Measurements from ENCODE around the gene IFNLR1.

Gene IFNLR1

DNA sequence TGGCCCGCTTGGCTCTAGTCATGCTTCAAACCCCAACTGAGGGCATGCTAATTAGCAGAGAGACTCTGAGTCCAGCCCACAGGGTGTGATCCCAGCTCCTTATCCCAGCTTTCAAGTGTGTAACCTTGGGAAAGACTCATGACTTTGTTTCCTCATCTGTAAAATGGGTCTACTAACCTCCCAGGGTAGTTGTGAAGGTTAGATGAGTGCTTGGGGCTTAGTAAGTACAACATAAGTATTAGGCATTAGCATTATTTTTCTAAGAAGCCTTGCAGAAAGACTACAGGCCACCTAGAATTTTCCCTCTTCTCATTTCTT is 78.0 kb downstream of the IFNLR1 start:
- TF ChIP-seq, protein P1, sequence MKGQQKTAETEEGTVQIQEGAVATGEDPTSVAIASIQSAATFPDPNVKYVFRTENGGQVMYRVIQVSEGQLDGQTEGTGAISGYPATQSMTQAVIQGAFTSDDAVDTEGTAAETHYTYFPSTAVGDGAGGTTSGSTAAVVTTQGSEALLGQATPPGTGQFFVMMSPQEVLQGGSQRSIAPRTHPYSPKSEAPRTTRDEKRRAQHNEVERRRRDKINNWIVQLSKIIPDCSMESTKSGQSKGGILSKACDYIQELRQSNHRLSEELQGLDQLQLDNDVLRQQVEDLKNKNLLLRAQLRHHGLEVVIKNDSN (IDR thresholded peaks at IDR 0.05): no peak
- TF ChIP-seq TCF12 (IDR thresholded peaks at IDR 0.05; ENCODE audit: low read depth) (no peak), TAF1 (IDR thresholded peaks at IDR 0.05; ENCODE audit: low read depth) (no peak), RAD21 (IDR thresholded peaks at IDR 0.05; ENCODE audit: low read depth) (no peak), NFIC (IDR thresholded peaks at IDR 0.05) (no peak), CREB1 (IDR thresholded peaks at IDR 0.05; ENCODE audit: low read depth) (no peak), YY1 (IDR thresholded peaks at IDR 0.05; ENCODE audit: low read depth) (no peak), CEBPB (IDR thresholded peaks at IDR 0.05) (no peak), ZBTB7A (IDR thresholded peaks at IDR 0.05; ENCODE audit: low read depth) (no peak), TEAD4 (IDR thresholded peaks at IDR 0.05) (no peak), EGR1 (IDR thresholded peaks at IDR 0.05) (no peak), EP300 (IDR thresholded peaks at IDR 0.05; ENCODE audit: borderline replicate concordance) (no peak), FOXM1 (IDR thresholded peaks at IDR 0.05; ENCODE audit: borderline replicate concordance, low read depth) (no peak)
- TF ChIP-seq, protein P2, sequence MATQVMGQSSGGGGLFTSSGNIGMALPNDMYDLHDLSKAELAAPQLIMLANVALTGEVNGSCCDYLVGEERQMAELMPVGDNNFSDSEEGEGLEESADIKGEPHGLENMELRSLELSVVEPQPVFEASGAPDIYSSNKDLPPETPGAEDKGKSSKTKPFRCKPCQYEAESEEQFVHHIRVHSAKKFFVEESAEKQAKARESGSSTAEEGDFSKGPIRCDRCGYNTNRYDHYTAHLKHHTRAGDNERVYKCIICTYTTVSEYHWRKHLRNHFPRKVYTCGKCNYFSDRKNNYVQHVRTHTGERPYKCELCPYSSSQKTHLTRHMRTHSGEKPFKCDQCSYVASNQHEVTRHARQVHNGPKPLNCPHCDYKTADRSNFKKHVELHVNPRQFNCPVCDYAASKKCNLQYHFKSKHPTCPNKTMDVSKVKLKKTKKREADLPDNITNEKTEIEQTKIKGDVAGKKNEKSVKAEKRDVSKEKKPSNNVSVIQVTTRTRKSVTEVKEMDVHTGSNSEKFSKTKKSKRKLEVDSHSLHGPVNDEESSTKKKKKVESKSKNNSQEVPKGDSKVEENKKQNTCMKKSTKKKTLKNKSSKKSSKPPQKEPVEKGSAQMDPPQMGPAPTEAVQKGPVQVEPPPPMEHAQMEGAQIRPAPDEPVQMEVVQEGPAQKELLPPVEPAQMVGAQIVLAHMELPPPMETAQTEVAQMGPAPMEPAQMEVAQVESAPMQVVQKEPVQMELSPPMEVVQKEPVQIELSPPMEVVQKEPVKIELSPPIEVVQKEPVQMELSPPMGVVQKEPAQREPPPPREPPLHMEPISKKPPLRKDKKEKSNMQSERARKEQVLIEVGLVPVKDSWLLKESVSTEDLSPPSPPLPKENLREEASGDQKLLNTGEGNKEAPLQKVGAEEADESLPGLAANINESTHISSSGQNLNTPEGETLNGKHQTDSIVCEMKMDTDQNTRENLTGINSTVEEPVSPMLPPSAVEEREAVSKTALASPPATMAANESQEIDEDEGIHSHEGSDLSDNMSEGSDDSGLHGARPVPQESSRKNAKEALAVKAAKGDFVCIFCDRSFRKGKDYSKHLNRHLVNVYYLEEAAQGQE (IDR thresholded peaks at IDR 0.05; ENCODE audit: low read depth): no peak
- TF ChIP-seq, protein P3, sequence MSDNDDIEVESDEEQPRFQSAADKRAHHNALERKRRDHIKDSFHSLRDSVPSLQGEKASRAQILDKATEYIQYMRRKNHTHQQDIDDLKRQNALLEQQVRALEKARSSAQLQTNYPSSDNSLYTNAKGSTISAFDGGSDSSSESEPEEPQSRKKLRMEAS (IDR thresholded peaks at IDR 0.05): no peak

DNA sequence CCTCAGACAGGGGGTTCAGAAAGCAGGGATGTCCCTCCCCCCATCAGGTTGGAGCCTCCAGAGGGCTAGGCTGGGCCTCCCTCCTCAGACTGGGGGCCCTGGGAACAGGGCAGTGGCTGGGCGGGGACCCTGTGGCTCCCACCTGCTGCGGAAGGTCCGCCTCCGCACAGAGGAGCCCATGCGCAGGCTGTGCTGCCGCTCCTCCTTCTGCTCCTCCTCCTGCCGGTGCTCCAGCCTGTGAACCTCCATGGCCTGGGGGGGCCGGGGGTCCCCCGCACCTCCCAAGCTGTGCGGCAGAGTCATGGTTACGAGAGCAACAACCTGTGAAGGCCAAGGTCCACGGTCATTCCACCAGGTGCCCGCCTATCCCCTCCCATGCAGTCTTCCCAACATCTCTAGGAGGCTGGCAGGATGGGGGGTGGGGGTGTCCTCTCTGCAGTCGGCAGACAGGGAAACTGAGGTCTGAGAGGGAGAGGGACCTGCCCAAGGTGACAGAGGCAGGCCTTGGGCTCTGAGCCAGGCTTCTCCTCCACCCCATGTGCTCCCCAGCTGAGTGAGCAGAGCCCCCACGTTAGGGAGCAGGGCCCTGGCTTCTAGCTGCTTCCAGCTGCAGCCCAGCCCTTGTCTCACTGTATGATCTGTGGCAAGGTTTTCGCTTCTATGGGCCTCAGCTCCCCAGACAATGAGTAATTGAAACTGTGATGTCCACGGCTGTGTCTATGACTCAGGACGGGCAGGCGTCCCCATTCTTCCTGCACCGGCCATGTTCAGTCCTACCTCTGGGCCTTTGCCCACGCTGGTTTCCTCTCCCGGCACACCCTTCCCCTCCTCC is 78.5 kb downstream of the IFNLR1 start:
- TF ChIP-seq TCF12 (IDR thresholded peaks at IDR 0.05; ENCODE audit: low read depth) (no peak), TEAD4 (IDR thresholded peaks at IDR 0.05) (no peak), EGR1 (IDR thresholded peaks at IDR 0.05) (no peak)

DNA sequence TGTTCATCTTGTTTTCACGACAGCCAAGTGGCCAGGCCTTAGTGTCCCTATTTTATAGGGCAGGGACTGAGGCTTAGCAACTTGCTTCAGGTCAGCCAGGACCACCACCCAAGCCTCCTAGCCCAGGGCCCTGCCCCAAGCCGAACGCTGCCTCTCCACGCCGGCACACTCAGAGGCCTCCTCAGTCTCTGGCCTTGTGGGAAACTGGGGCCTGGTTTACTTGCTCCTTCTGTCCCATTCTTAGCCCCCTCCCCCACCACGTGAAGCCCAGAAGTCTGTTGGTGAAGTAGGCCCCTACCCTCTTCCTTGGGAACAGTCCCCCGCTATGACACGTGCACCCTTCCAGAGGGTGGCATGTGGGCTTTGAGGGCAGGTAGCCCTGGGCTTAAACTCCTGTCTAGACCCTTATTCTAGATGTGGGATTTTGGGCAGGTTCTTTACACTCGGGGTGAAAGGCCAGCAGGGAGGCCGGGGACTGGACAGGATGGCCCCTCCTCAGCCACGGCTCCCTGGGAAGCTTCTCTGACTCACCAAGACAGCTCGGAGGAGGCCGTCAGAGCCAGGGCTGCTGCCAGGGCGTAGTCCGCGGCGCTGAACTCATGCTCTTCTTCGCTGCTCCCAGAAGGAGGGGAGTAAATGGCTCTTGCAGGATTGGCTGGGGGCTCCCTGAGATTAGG is 79.5 kb downstream of the IFNLR1 start:
- no peak for TF ChIP-seq FOXM1 (IDR thresholded peaks at IDR 0.05; ENCODE audit: borderline replicate concordance, low read depth)
- TF ChIP-seq YY1 (IDR thresholded peaks at IDR 0.05; ENCODE audit: low read depth): no peak
- no peak for TF ChIP-seq CEBPB (IDR thresholded peaks at IDR 0.05)
- TF ChIP-seq, protein P3 (IDR thresholded peaks at IDR 0.05): no peak

DNA sequence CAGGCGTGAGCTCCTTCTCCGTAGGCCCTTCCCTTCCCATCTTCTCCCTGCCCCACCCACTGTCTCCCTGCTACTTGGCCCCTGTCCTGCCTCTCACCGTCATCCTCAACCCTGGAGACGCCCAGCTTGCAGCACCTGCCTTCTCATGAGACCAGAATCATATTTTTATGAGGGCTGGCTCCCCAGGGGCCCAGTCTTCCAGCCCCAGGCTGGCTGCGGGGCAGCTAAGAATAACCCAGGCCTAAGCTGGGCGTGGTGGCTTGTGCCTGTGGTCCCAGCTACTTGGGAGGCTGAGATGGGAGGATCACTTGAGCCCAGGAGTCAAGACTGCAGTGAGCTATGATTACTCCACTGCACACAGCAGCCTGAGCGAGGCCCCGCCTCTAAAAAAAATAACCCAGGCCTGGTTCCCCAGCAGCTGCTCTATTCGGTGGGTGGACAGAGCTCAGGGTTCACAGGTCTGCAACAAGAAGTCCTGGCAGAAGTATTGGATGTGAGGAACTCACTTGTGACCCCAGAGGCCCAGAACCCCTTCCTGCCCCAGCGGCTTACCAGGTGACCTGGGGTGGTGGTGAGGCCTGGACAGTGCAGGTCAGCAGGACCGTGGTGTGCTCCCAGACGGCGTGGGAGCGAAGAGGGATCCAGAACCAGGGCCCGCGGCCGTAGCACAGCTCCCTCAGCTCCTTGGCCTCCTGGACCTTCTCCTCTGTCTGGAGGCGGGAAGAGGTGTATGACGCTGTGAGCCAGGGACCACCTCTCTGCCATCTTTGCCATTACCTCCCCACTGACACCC is 81.5 kb downstream of the IFNLR1 start:
- no peak for TF ChIP-seq EP300 (IDR thresholded peaks at IDR 0.05; ENCODE audit: borderline replicate concordance)
- TF ChIP-seq ZBTB7A (IDR thresholded peaks at IDR 0.05; ENCODE audit: low read depth): no peak
- TF ChIP-seq CEBPB (IDR thresholded peaks at IDR 0.05): no peak
- TF ChIP-seq, protein P1 (IDR thresholded peaks at IDR 0.05): no peak
- no peak for TF ChIP-seq TEAD4 (IDR thresholded peaks at IDR 0.05)
- TF ChIP-seq TAF1 (IDR thresholded peaks at IDR 0.05; ENCODE audit: low read depth): no peak
- TF ChIP-seq TCF12 (IDR thresholded peaks at IDR 0.05; ENCODE audit: low read depth): no peak
- TF ChIP-seq CREB1 (IDR thresholded peaks at IDR 0.05; ENCODE audit: low read depth): no peak
- TF ChIP-seq EGR1 (IDR thresholded peaks at IDR 0.05): no peak
- no peak for TF ChIP-seq RAD21 (IDR thresholded peaks at IDR 0.05; ENCODE audit: low read depth)
- TF ChIP-seq, protein P3 (IDR thresholded peaks at IDR 0.05): no peak
- no peak for TF ChIP-seq FOXM1 (IDR thresholded peaks at IDR 0.05; ENCODE audit: borderline replicate concordance, low read depth)

DNA sequence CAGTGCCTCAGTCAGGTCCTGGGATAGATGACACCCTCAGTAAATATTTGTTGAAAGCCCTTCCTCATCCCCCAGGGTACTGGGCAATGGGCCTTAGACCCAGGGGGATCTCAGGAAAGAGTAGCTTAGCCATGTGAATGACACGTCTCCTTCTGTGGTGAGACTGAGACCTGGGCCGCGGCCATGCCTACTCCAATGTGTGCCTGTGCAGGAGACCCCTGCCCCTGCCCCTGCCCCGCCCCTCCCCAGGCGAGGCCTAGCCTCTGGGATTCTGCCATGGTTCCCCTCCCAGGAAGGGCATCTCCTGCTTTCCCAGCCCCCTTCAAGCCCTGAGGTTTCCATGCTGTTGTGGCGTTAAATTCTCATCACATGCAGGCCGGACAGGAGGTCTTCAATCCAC is 82.2 kb downstream of the IFNLR1 start:
- TF ChIP-seq, protein P2 (IDR thresholded peaks at IDR 0.05; ENCODE audit: low read depth): no peak
